HuH-7 (cell line): ENCODE data around the gene DDX20.
A peak's percentile ranks its signal among the peaks of the same experiment; 100 is the strongest.

Source experiments
- DNase-seq: peaks from one replicate; pipeline ENCODE4 v3.0.0; 2011; ENCODE audit warnings: low spot score

The DDX20 gene, protein sequence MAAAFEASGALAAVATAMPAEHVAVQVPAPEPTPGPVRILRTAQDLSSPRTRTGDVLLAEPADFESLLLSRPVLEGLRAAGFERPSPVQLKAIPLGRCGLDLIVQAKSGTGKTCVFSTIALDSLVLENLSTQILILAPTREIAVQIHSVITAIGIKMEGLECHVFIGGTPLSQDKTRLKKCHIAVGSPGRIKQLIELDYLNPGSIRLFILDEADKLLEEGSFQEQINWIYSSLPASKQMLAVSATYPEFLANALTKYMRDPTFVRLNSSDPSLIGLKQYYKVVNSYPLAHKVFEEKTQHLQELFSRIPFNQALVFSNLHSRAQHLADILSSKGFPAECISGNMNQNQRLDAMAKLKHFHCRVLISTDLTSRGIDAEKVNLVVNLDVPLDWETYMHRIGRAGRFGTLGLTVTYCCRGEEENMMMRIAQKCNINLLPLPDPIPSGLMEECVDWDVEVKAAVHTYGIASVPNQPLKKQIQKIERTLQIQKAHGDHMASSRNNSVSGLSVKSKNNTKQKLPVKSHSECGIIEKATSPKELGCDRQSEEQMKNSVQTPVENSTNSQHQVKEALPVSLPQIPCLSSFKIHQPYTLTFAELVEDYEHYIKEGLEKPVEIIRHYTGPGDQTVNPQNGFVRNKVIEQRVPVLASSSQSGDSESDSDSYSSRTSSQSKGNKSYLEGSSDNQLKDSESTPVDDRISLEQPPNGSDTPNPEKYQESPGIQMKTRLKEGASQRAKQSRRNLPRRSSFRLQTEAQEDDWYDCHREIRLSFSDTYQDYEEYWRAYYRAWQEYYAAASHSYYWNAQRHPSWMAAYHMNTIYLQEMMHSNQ

DNA sequence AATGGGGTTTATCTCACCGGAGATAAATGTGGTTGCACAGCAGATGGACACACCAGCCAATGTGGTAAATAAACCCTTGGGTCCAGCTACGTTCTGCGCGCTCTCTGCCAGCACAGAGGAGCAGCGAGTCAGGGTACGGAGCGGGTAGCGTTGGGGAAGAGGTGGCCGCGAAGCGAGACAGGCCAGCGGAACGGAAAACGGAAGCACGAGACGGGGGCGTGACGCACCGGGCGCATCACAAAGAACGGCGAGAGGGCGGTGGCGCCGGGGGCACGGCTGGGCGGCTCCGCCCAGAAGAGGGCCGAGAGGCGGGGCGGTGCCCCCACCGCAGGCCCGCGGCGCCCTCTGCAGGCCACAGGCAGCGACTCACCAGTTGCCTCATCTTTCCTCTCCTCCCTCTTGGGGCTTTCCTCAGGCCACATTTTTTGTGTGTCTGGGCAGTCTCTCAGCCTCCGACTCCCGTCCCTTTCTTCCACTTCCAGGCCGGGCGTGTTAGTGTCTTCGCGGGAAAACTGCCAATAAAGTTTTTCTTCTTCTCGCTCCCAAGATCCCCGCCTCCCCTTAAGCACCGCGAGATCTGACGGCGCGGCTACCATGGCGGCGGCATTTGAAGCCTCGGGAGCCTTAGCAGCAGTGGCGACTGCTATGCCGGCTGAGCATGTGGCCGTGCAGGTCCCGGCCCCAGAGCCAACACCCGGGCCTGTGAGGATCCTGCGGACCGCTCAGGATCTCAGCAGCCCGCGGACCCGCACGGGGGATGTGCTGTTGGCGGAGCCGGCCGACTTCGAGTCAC, at the start of gene DDX20:
Gene DDX20 (plus strand): TSS at position 571 of the 793 bp plus-strand sequence. CDS start 24 bp downstream, at position 595.
- peak; percentile 82 for DNase-seq

- DNase-seq = no peak
Observed at GRCh38 chr1:111706921-111707320, 48.8 kb upstream of the DDX20 start.

- no peak for DNase-seq
Observed at GRCh38 chr1:111707906-111708305, 47.8 kb upstream of the DDX20 start.

GRCh38 chr1:111709986-111710385, 45.7 kb upstream of the DDX20 start:
- DNase-seq = no peak

GRCh38 chr1:111716333-111716732, 39.4 kb upstream of the DDX20 start:
- no peak for DNase-seq

GRCh38 chr1:111717450-111717849, 38.3 kb upstream of the DDX20 start:
- no peak for DNase-seq

DNA sequence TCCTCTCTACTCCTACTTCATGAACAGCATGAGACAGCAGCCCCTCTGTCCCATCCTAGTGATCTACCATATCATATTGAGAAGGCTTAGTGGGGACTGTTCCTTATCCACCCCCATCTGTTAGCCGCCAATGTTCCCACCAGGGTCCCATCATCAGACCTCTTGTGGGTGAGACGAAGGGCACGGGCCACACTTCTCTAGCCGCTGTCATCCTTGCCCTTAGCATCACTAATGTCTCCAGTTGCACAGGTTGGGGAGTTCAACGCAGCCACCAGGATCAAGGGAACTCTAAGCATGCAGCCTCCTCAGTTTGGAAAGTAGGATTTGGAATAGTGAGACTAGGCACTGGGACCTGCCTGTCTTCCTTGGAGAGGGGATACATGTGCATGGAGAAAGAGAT, 36.6 kb upstream of the DDX20 start:
- DNase-seq = no peak

DNA sequence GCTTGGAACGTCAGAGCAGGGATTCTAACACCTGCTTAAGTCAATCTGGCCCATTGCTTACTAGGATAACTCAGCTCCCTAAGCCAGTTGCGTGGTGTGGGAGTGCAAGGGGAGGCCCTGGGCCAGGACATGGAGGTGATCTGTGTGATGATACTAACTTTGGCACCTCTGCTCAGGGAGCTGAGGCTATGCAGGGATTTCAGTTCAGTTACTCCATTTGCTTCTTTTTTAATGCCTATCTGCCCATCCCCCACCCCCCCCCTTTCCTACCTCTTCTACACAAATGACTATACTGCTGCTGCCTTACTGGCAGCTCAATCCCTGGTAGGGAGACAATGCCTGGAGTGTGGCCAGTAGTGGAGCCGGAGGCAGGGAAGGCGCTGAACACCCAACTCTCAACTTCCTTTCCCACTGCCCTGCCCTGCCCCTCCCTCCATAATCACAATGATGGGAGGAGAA, 36.0 kb upstream of the DDX20 start:
- no peak for DNase-seq

GRCh38 chr1:111720274-111720976, 35.3 kb upstream of the DDX20 start:
- DNase-seq = no peak

DNA sequence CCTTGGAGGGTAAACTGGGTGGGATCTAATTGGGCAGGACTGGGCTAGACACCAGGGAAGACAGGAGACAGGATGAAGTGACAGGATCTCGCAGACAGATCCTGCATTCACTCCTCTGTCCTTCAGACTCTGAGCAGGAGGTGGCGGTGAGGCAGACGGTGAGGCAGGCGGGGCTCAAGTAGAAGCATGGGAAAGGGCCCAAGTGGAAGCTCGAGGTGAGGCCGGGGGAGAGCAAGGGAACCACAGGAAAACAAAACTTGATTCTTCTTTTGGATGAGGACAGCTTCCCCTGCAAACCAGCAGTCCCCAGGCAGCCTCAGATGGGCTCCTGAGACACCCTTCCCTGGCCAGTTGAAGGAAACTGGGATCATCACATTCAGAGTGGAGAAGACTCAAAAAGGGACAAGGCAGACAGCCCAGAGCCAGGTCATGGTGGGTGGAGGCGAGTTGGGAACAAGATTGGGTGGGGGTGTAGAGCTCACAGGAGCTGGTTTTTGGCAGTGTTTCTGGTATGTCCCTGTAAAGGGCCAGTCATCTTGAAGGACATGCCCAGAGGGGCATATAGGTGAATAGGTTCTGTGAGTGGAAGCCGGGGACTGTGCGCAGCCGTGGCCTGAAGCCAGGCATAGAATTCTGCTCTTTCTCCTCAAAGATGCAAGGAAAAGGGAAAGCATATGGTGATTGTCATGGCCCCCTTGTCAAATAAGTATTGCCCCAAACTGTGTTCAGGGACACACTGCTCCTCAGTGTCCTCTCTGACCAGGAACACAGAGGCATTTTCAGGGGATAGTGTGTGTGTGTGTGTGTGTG, 34.5 kb upstream of the DDX20 start:
- no peak for DNase-seq

- DNase-seq = no peak
Observed at GRCh38 chr1:111723091-111723806, 32.5 kb upstream of the DDX20 start.

GRCh38 chr1:111723871-111724270, 31.8 kb upstream of the DDX20 start:
- DNase-seq = no peak

DNA sequence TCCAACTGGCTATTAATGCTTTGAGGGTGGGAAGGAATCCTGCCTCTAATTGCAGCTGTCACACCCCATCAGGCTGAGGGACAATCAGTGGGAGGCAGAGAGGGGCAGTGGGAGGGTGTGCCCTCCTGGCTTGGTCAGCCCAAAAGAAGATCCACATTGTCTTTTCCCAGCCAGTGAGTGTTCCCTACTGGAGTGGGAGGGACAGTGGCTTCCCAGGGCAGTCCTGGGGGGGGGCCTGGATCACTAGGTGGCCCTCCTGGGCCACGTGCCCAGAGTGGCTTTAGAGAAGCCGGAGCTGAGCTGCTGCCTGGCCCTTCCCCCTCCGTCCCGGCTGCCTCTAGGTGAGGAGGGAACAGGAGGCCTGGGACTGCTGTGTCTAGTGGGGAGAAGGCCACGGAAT, 30.5 kb upstream of the DDX20 start:
- no peak for DNase-seq

- no peak for DNase-seq
Observed at GRCh38 chr1:111727056-111727455, 28.6 kb upstream of the DDX20 start.

DNA sequence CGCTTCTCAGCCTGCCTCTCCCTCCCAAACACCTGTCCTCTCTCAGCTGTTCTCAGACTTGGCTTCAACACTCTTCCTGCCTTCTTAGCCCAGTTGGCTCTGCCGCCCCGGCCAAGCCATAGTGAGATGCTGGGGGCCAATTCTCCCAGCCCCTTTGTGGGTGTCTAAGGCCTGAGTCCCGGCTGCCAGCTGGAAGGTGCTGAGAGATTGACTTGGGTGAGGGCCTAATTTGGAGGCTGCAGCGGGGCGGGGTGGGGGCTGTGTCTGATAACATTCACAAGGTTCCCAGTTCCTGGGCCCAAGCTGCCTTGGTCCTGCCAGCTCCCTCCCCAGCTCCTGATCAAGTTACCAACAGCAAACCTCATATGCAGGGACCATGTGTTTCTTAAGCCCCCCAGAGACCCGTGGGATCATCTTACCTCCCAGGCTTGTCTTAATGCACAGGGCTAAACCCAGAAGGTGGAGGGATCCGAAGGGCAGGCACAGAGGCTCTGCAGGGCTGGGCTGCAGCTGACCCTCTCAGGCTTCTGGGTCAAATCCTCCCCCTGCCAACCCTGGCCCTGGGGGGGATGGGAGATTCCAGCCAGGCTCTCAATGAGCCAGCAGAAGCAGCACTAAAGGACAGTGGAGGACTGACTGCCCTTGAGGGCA, 26.3 kb upstream of the DDX20 start:
- DNase-seq = no peak

DNA sequence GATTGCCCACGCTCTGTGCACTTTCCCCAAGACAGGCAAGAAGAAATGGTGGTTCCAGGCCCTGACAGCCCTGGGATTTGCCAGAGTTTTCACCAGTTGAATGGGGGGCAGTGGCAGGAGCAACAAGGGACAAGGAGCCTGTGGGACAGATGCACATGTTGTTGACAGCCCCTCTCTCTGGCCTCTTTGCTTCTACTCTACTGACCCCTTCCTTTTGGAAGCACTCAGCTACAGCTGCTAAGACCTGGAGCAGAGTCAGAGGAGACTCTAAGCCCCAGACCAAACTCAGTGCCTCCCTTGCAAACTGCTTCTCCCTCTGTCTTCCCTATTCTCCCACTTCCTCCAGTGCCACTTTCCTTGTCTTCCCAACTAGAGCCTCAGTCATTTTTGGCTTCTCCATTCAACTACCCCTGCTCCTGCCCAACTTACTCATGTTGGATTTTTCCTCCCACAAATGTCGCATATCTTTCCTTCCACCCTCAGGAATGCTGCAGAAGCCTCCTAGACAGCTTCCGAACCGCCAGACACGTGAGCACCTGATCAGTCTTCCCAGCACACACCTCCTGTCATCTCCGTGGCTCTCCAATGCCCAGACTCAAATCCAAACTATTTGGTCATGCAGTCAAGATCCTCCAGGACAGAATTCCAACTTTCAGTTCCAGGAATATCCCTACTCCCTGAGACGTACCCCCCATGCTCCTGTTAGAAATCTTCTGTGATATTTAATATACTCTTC, 25.6 kb upstream of the DDX20 start:
- no peak for DNase-seq

- no peak for DNase-seq
Observed at GRCh38 chr1:111730706-111731105, 25.0 kb upstream of the DDX20 start.

DNA sequence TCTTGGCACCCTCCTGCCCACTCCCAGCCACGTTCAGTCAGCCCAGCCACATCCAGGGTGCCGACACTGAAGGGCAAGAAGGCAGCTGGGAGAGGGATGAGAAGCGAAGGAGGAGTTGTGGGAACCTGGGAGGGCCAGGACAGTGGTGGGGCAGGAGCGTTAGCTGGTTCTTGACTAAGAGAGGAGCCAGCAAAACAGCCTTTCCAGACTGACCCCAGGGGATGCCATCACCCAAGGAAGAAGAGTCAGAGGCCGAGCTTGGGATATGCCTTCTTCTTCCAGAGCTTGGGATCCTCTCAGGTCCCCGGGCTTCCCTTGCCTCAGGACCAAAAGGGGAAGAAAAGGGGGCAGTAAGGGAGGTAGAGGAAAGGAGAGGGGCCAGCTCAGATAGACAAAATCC, 23.7 kb upstream of the DDX20 start:
- no peak for DNase-seq

DNA sequence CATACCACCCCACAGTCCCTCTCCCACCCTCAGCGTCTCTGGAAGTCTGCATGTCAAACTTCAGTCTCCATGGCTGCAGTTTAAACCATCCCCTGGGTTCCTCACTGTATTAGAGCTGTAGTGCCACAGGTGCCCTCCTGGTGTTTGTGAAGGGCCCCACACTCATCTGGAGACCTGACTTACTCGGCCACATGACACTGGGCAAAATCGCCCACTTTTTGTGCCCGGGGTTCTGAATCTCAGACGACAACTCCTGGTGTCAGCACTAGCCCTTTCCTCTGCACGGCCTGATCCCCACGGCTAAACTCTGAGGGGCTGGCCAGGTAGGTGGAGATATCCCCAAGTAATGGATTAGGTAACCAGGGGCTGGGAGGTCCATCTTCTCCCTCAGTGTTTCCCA, 23.0 kb upstream of the DDX20 start:
- DNase-seq = no peak
